Osteoblast (primary cell): ENCODE measurements around the gene POMP. TPM values are rescaled to one million over a fixed set of nuclear protein-coding genes. Genes with fewer than 3 reads are reported as not detected.
A peak's percentile ranks its signal among the peaks of the same experiment; 100 is the strongest.

Source experiments
- DNase-seq: peaks from one replicate; pipeline ENCODE4 v3.0.0; 2011; ENCODE audit warnings: low spot score, mixed read lengths; ENCODE audit not compliant: insufficient read length; ENCODE audit errors: missing footprints
- H2AFZ ChIP-seq: 2 replicates; pipeline ENCODE4 v1.6.0; 2011; ENCODE audit warnings: mild to moderate bottlenecking, low read length
- H3K27ac ChIP-seq: 2 replicates; pipeline ENCODE4 v1.5.1; 2011; ENCODE audit warnings: mild to moderate bottlenecking, low read depth, low read length, moderate library complexity
- H3K27me3 ChIP-seq: 2 replicates; pipeline ENCODE4 v1.6.0; 2012; ENCODE audit warnings: mild to moderate bottlenecking, control low read depth, inconsistent platforms, low read length, moderate library complexity; ENCODE audit not compliant: insufficient read depth
- H3K36me3 ChIP-seq: 2 replicates; pipeline ENCODE4 v1.5.1; 2011; ENCODE audit warnings: mild to moderate bottlenecking, low read length, control low read depth, moderate library complexity; ENCODE audit not compliant: insufficient read depth
- H3K4me1 ChIP-seq: 2 replicates; pipeline ENCODE4 v1.5.1; 2011; ENCODE audit warnings: mild to moderate bottlenecking, low read length, control low read depth, moderate library complexity; ENCODE audit not compliant: insufficient read depth
- H3K4me2 ChIP-seq: 2 replicates; pipeline ENCODE4 v1.6.0; 2011; ENCODE audit warnings: mild to moderate bottlenecking, low read length; ENCODE audit not compliant: insufficient read depth
- H3K4me3 ChIP-seq: fragments of 200-600 bp; sonication (generic); 3 replicates; pipeline ENCODE4 v1.5.1; 2012; ENCODE audit warnings: mild to moderate bottlenecking, low read length, inconsistent platforms; ENCODE audit not compliant: insufficient read depth
- H3K79me2 ChIP-seq: 2 replicates; pipeline ENCODE4 v1.6.0; 2012; ENCODE audit warnings: mild to moderate bottlenecking, low read length, control low read depth, inconsistent platforms; ENCODE audit not compliant: insufficient read depth
- H3K9me3 ChIP-seq: 2 replicates; pipeline ENCODE4 v1.5.1; 2011; ENCODE audit warnings: low read depth, low read length, control low read depth
- H4K20me1 ChIP-seq: 2 replicates; pipeline ENCODE4 v1.6.0; 2012; ENCODE audit warnings: mild to moderate bottlenecking, low read length, control low read depth; ENCODE audit not compliant: insufficient read depth
- total RNA-seq: library from RNA; depleted of rRNA; stranded (reverse); fragments of >200 nt; gene quantifications from 2 replicates; pipeline ENCODE4 v1.2.3, GENCODE V29; 2012
- TF ChIP-seq, protein P1 (sequence below): IDR thresholded peaks from 2 replicates; pipeline ENCODE4 v1.5.1; 2011; ENCODE audit warnings: mild to moderate bottlenecking, low read depth, low read length, moderate library complexity; ENCODE audit errors: extremely low read depth

The POMP gene
- total RNA-seq, 1 donor = 73.1 TPM

DNA sequence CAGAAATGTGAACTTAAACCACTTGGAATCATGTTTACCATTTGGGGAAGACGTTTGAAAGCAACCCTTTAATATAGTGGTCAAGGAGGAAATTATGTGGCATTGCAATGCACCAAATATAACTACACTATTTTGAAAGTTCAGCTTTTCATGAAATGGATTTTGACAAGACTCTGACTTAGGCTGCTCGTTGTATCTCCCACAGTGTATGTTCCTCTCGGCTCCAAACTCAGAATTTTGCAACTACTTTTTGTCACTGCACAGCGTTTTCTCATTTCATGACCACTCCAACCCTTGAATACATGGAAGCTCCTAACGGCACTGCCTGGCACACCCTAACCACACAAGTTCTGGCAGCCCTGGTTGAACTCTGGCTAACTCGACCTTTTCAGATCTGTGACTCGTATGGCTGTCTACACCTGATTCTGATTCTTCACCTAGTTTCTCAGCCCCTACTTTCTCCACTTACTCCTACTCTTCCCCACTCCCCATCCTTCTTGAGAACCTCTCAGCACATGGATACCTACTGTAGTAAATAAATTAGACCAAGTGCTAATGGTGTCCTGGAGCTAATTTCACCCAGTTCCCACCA lies 7.0 kb upstream of the POMP start:
- Histone ChIP-seq H2AFZ (no peak overlapping the region), H3K4me1 (peaks cover 11% of the 10 kb centered on the region), H3K36me3 (no peaks in the 10 kb centered on the region), H3K9me3 (no peaks in the 10 kb centered on the region), H3K27ac (no peak overlapping the region), H3K27me3 (no peaks in the 10 kb centered on the region), H4K20me1 (no peaks in the 10 kb centered on the region), H3K4me3 (no peak overlapping the region), H3K79me2 (peaks cover 7% of the 10 kb centered on the region), H3K4me2 (no peak overlapping the region)
- no peak for DNase-seq
- TF ChIP-seq, protein P1, sequence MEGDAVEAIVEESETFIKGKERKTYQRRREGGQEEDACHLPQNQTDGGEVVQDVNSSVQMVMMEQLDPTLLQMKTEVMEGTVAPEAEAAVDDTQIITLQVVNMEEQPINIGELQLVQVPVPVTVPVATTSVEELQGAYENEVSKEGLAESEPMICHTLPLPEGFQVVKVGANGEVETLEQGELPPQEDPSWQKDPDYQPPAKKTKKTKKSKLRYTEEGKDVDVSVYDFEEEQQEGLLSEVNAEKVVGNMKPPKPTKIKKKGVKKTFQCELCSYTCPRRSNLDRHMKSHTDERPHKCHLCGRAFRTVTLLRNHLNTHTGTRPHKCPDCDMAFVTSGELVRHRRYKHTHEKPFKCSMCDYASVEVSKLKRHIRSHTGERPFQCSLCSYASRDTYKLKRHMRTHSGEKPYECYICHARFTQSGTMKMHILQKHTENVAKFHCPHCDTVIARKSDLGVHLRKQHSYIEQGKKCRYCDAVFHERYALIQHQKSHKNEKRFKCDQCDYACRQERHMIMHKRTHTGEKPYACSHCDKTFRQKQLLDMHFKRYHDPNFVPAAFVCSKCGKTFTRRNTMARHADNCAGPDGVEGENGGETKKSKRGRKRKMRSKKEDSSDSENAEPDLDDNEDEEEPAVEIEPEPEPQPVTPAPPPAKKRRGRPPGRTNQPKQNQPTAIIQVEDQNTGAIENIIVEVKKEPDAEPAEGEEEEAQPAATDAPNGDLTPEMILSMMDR = no peak

DNA sequence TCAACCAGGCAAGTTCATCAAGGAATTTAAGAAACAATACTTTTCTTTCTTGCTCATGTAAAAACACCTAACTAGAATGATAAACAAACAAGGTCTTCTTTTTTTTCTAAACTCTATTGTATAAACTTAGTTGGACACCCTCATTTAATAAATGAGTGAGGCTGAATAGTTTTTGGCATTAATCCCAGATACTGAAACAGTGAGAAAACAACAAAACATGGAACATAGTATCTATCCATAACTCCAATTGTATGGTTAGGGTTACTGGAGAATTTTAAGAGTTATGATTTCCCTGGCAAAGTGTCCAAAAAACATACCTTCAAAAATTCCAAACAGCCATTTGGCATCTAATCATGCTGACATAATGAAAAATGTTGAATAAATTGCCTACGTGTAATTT lies 5.8 kb upstream of the POMP start:
- TF ChIP-seq, protein P1 = no peak
- DNase-seq = no peak
- no peaks in the 10 kb centered on the region for H3K36me3 ChIP-seq
- H3K27ac ChIP-seq = no peak overlapping the region
- H3K27me3 ChIP-seq = no peaks in the 10 kb centered on the region
- H3K4me2 ChIP-seq = no peak overlapping the region
- H3K9me3 ChIP-seq = no peaks in the 10 kb centered on the region
- H2AFZ ChIP-seq = no peak overlapping the region
- peaks cover 11% of the 10 kb centered on the region for H3K4me1 ChIP-seq
- H3K4me3 ChIP-seq = no peak overlapping the region
- H3K79me2 ChIP-seq = peaks cover 19% of the 10 kb centered on the region
- H4K20me1 ChIP-seq = no peaks in the 10 kb centered on the region

DNA sequence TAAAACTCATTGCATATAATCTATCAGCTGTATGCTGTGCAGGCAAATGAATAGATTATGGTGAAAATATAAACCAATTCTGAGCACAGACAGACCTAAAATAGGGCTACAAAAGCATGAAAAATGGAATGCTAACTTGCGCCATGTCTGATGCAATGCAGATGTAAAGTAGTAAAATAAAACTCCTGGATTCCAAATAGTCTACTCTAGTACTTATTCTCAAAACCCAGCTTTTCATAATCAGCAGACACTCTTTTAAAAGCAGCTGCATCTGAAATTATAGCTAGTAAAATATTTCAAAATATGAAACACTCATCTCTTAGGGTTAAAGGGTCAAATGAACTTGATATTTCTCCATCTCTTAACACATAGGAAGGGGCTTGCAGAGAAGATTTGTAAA lies 4.7 kb upstream of the POMP start:
- no peak overlapping the region for H3K4me2 ChIP-seq
- no peaks in the 10 kb centered on the region for H3K27me3 ChIP-seq
- no peaks in the 10 kb centered on the region for H3K9me3 ChIP-seq
- peaks cover 11% of the 10 kb centered on the region for H3K4me1 ChIP-seq
- TF ChIP-seq, protein P1 = no peak
- no peak overlapping the region for H3K4me3 ChIP-seq
- DNase-seq = no peak
- no peak overlapping the region for H3K27ac ChIP-seq
- H3K36me3 ChIP-seq = no peaks in the 10 kb centered on the region
- H3K79me2 ChIP-seq = peaks cover 30% of the 10 kb centered on the region
- H4K20me1 ChIP-seq = no peaks in the 10 kb centered on the region
- H2AFZ ChIP-seq = no peak overlapping the region

DNA sequence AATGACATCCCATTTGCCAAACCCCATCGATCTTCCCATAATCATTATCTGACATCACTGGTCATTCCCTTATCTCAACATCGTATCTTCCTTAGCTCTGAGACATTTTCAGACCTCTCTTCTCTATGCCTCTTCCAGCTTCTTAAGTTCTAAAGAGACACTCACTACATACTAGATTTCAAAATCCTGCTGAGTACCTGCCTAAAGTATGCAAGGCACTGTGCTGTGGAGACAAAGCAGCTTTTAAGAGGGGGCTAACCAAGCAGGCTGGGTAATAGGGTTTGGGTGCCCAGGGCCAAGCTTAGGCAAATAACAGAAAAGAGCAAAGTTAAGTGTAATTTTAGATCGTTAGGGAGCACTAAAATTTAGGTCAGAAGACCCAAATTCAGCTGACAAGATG lies 3.4 kb upstream of the POMP start:
- no peak for DNase-seq
- TF ChIP-seq, protein P1 = no peak
- Histone ChIP-seq H3K4me2 (peak overlapping the region; percentile 44), H3K36me3 (peaks cover 4% of the 10 kb centered on the region), H3K4me3 (peak overlapping the region; percentile 10), H3K9me3 (no peaks in the 10 kb centered on the region), H3K27me3 (no peaks in the 10 kb centered on the region), H3K79me2 (peaks cover 43% of the 10 kb centered on the region), H2AFZ (peak overlapping the region; percentile 32), H4K20me1 (peaks cover 7% of the 10 kb centered on the region), H3K27ac (peak overlapping the region; percentile 56), H3K4me1 (peaks cover 19% of the 10 kb centered on the region)
